ENCODE data around the gene MACC1. TPM values are rescaled to one million over a fixed set of nuclear protein-coding genes. Genes with fewer than 3 reads are reported as not detected.

MACC1 gene
- total and polyA plus RNA-seq, 2 of the 13 experiments (the other 11 are each of a cell fraction or from before 2014, with no cell fraction given), result 0.04 TPM; not detected in 1

GRCh38 chr7:20170633-20171032, 46.6 kb downstream of the MACC1 start:
- H3K79me2 ChIP-seq (ENCODE audit: insufficient read depth, low read length), result no peaks in the 10 kb centered on the region
- H3K9me3 ChIP-seq (ENCODE audit: low read length), result no peaks in the 10 kb centered on the region
- no peaks in the 10 kb centered on the region for H3K36me3 ChIP-seq (replicated peaks in 1 of 2; ENCODE audit: control insufficient read depth in 1 of 2, insufficient read depth in 2 of 2, low read length in 2 of 2)
- H3K27ac ChIP-seq (ENCODE audit: extremely low read length, insufficient read depth, low read length), result no peak overlapping the region
- DNase-seq (ENCODE audit: low spot score) (no peak), FAIRE-seq (no peak), ATAC-seq (no peak)
- no peaks in the 10 kb centered on the region for H3K4me1 ChIP-seq (ENCODE audit: insufficient read depth, low read length)
- H3K4me2 ChIP-seq (ENCODE audit: low read depth, low read length), result no peak overlapping the region
- no peaks in the 10 kb centered on the region for H3K27me3 ChIP-seq (ENCODE audit: control insufficient read depth in 1 of 2, insufficient read depth in 2 of 2, low read length in 2 of 2)
- intact Hi-C loops (cut with micrococcal nuclease; ENCODE audit: unreplicated experiment) (no loop called here), in situ Hi-C loops (cut with HindIII; ENCODE audit: extremely low pct_ligation_motif_present, low pct_unique_long_range_greater_than_20kb) (loop anchor here (10.0 to 25.0 kb wide), 2 partner anchors 416 to 417 kb away; no protein-coding TSS in a partner anchor)
- H3K4me3 ChIP-seq (replicated peaks in 1 of 3; ENCODE audit: insufficient read depth in 1 of 3, low read depth in 2 of 3, low read length in 3 of 3), result no peak overlapping the region
- BruUV-seq (replicated peaks), result no TSS peak
- ChIA-PET POLR2A (no interaction called here), CTCF (ENCODE audit: low intra/inter-chr PET ratio, low total read pairs) (no interaction called here)
- no peaks in the 10 kb centered on the region for H4K20me1 ChIP-seq (ENCODE audit: insufficient read depth, low read length)
- 48% methylated on average over 2 of the region's 2 CpGs for WGBS (ENCODE audit: low lambda C conversion rate)
- H3K9ac ChIP-seq (ENCODE audit: insufficient read depth, low read depth, low read length), result no peak overlapping the region
- no peak for TF ChIP-seq ZNF709 (CRISPR knock-in tag; IDR thresholded peaks at IDR 0.05)
- no peak for TF ChIP-seq ZBTB46 (CRISPR knock-in tag; IDR thresholded peaks at IDR 0.05; ENCODE audit: borderline replicate concordance)
- no peak for TF ChIP-seq ZNF841 (CRISPR knock-in tag; IDR thresholded peaks at IDR 0.05; ENCODE audit: borderline replicate concordance)
- TF ChIP-seq ZNF672 (CRISPR knock-in tag; IDR thresholded peaks at IDR 0.05), result no peak
- no peak for TF ChIP-seq SRSF1 (optimal IDR thresholded peaks at IDR 0.05; ENCODE audit: low read depth, low read length)
- no peak for TF ChIP-seq HMGA1 (CRISPR knock-in tag; conservative IDR thresholded peaks at IDR 0.05)
- TF ChIP-seq MLXIP (CRISPR knock-in tag; IDR thresholded peaks at IDR 0.05; ENCODE audit: borderline replicate concordance), result no peak
- TF ChIP-seq, protein P1, sequence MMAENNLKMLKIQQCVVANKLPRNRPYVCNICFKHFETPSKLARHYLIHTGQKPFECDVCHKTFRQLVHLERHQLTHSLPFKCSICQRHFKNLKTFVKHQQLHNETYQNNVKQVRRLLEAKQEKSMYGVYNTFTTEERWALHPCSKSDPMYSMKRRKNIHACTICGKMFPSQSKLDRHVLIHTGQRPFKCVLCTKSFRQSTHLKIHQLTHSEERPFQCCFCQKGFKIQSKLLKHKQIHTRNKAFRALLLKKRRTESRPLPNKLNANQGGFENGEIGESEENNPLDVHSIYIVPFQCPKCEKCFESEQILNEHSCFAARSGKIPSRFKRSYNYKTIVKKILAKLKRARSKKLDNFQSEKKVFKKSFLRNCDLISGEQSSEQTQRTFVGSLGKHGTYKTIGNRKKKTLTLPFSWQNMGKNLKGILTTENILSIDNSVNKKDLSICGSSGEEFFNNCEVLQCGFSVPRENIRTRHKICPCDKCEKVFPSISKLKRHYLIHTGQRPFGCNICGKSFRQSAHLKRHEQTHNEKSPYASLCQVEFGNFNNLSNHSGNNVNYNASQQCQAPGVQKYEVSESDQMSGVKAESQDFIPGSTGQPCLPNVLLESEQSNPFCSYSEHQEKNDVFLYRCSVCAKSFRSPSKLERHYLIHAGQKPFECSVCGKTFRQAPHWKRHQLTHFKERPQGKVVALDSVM (CRISPR knock-in tag; IDR thresholded peaks at IDR 0.05), result no peak
- H2AFZ ChIP-seq (ENCODE audit: low read length), result no peak overlapping the region
